HG02973 (cell line): Measurements from ENCODE around the gene TIMM17A.
"Not testable (repeated sequence)": the region's sequence is repeated elsewhere in the genome, so short reads cannot be mapped to it uniquely, and the experiment has no call there.

Experiments
- ATAC-seq: cut with Tn5 transposase; IDR thresholded peaks from one replicate; pipeline ENCODE4 v1.9.1; 2021; ENCODE audit warnings: moderate library complexity; ENCODE audit not compliant: unreplicated experiment

TIMM17A gene

GRCh38 chr1:201939574-201939973, 15.7 kb upstream of the TIMM17A start:
- no peak for ATAC-seq

GRCh38 chr1:201940316-201940715, 15.0 kb upstream of the TIMM17A start:
- not testable (repeated sequence) for ATAC-seq

- ATAC-seq, result no peak
These were observed 13.7 kb upstream of the TIMM17A start for GRCh38 chr1:201941420-201942128.

GRCh38 chr1:201942129-201942495, 13.2 kb upstream of the TIMM17A start:
- ATAC-seq, result no peak

- no peak for ATAC-seq
These were observed 11.3 kb upstream of the TIMM17A start for GRCh38 chr1:201944002-201944401.

- ATAC-seq, result no peak
These were observed 10.7 kb upstream of the TIMM17A start for GRCh38 chr1:201944639-201945038.

- ATAC-seq, result no peak
These were observed 10.1 kb upstream of the TIMM17A start for GRCh38 chr1:201945157-201945556.

- no peak for ATAC-seq
These were observed 9.5 kb upstream of the TIMM17A start for GRCh38 chr1:201945863-201946223.

GRCh38 chr1:201946224-201946908, 8.9 kb upstream of the TIMM17A start, which contains the start of gene LMOD1:
TSS of gene LMOD1 (minus strand) at chr1:201946548. CDS start at chr1:201946340, 208 bp downstream.
- no peak for ATAC-seq

- no peak for ATAC-seq
These were observed 7.7 kb upstream of the TIMM17A start for GRCh38 chr1:201947697-201948008.

- ATAC-seq, result no peak
These were observed 5.8 kb upstream of the TIMM17A start for GRCh38 chr1:201949491-201949890.

GRCh38 chr1:201954263-201955008, 867 bp upstream of the TIMM17A start:
- no peak for ATAC-seq

- ATAC-seq, result no peak
These were observed 433 bp downstream of the TIMM17A start for GRCh38 chr1:201955729-201956143.

GRCh38 chr1:201958348-201958747, 3.0 kb downstream of the TIMM17A start:
- ATAC-seq, result no peak

GRCh38 chr1:201962382-201962781, 7.1 kb downstream of the TIMM17A start:
- not testable (repeated sequence) for ATAC-seq

GRCh38 chr1:201964261-201964660, 9.0 kb downstream of the TIMM17A start:
- ATAC-seq, result no peak

- no peak for ATAC-seq
These were observed 10.9 kb downstream of the TIMM17A start for GRCh38 chr1:201966171-201966570.

- ATAC-seq, result no peak
These were observed 13.1 kb downstream of the TIMM17A start for GRCh38 chr1:201968202-201968925.

- no peak for ATAC-seq
These were observed 15.2 kb downstream of the TIMM17A start for GRCh38 chr1:201970334-201971159.

- no peak for ATAC-seq
These were observed 26.8 kb downstream of the TIMM17A start for GRCh38 chr1:201982082-201982622.
